Keratinocyte (primary cell): ENCODE results near the gene MTUS2.

Source experiments
- EZH2 ChIP-seq: IDR thresholded peaks from one replicate; pipeline ENCODE4 v1.6.1; 2012; ENCODE audit warnings: inconsistent platforms, mild to moderate bottlenecking, low read length, moderate library complexity
- TF ChIP-seq, protein P1 (sequence below), 3 experiments: IDR thresholded peaks in 1 of 3; conservative IDR thresholded peaks in 1 of 3; optimal IDR thresholded peaks in 1 of 3; 2 replicates in 2 of 3; 3 replicates in 1 of 3; pipeline versions ENCODE3 to v1.5.1; 2011; ENCODE audit warnings: low read length in 3 of 3, mild to moderate bottlenecking in 3 of 3, moderate library complexity in 2 of 3, control low read depth in 1 of 3, inconsistent platforms in 1 of 3; ENCODE audit not compliant: insufficient read depth in 2 of 3; ENCODE audit errors: extremely low read depth in 1 of 3

DNA sequence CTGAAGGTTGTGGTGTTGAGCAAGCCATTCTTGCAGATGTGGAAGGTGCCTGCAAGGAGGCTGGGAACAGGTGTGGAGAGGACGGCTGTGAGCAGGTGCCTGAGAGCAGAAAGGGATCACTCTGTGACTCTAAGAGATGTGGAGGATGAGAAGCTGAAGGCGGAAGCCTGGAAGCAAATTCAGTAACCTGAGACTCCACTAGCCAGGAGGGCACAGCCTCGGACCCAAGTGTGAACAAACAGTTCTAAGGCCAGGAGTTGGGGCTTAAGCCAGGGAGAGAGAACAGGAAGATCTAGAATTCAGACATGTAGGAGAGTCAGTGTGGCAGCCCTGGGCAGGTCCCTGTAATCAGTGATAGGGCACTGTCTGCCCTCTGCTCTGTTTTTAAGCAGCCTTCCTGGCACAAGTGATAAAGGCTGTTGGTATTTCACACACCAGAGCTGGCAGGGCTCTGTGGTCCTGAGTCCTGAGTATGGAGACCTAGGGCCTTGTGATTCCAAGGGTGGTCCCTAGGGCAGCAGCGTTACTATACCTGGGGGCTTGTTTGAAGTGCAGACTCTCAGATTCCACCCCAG lies 644.1 kb downstream of the MTUS2 start:
- TF ChIP-seq, protein P1, sequence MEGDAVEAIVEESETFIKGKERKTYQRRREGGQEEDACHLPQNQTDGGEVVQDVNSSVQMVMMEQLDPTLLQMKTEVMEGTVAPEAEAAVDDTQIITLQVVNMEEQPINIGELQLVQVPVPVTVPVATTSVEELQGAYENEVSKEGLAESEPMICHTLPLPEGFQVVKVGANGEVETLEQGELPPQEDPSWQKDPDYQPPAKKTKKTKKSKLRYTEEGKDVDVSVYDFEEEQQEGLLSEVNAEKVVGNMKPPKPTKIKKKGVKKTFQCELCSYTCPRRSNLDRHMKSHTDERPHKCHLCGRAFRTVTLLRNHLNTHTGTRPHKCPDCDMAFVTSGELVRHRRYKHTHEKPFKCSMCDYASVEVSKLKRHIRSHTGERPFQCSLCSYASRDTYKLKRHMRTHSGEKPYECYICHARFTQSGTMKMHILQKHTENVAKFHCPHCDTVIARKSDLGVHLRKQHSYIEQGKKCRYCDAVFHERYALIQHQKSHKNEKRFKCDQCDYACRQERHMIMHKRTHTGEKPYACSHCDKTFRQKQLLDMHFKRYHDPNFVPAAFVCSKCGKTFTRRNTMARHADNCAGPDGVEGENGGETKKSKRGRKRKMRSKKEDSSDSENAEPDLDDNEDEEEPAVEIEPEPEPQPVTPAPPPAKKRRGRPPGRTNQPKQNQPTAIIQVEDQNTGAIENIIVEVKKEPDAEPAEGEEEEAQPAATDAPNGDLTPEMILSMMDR (optimal IDR thresholded peaks at IDR 0.05 in 1 of 3, IDR thresholded peaks at IDR 0.05 in 1 of 3, conservative IDR thresholded peaks at IDR 0.05 in 1 of 3; ENCODE audit: extremely low read depth in 1 of 3, insufficient read depth in 2 of 3, low read length in 3 of 3), result no peak
- TF ChIP-seq EZH2, result no peak
